ENCODE results near the gene VMO1.

GRCh38 chr17:4833941-4834680 lies 47.9 kb upstream of the VMO1 start:
- TF ChIP-seq POLR2A (IDR thresholded peaks at IDR 0.05): no peak
- TF ChIP-seq, protein P1, sequence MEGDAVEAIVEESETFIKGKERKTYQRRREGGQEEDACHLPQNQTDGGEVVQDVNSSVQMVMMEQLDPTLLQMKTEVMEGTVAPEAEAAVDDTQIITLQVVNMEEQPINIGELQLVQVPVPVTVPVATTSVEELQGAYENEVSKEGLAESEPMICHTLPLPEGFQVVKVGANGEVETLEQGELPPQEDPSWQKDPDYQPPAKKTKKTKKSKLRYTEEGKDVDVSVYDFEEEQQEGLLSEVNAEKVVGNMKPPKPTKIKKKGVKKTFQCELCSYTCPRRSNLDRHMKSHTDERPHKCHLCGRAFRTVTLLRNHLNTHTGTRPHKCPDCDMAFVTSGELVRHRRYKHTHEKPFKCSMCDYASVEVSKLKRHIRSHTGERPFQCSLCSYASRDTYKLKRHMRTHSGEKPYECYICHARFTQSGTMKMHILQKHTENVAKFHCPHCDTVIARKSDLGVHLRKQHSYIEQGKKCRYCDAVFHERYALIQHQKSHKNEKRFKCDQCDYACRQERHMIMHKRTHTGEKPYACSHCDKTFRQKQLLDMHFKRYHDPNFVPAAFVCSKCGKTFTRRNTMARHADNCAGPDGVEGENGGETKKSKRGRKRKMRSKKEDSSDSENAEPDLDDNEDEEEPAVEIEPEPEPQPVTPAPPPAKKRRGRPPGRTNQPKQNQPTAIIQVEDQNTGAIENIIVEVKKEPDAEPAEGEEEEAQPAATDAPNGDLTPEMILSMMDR (IDR thresholded peaks at IDR 0.05): no peak
